Lung (tissue), 12 donors: ENCODE data around the gene C1orf50. TPM values are rescaled to one million over a fixed set of nuclear protein-coding genes. Genes with fewer than 3 reads are reported as not detected.

ENCODE experiments used
- ATAC-seq: fragments of 200-7000 bp; cut with Tn5 transposase; one replicate; pipeline ENCODE4 v1.9.1; 2020; ENCODE audit warnings: moderate number of reproducible peaks; ENCODE audit not compliant: insufficient read depth, low FRiP score
- DNase-seq, 3 donors: peaks; one replicate each; pipeline ENCODE4 v3.0.0-alpha.2; 2013 to 2017
- H3K27ac ChIP-seq, 2 donors: one replicate each; pipeline ENCODE4 v1.5.1; 2013; ENCODE audit warnings: mild to moderate bottlenecking in 2 of 2, moderate library complexity in 2 of 2, control low read depth in 1 of 2, inconsistent platforms in 1 of 2, low read depth in 1 of 2, low read length in 1 of 2
- H3K27me3 ChIP-seq, 3 donors: one replicate each; pipeline ENCODE4 v1.5.1; 2013; ENCODE audit warnings: low read length in 2 of 3; ENCODE audit not compliant: control insufficient read depth in 3 of 3, insufficient read depth in 3 of 3
- H3K36me3 ChIP-seq, 4 donors: one replicate each; pipeline ENCODE4 v1.5.1; 2013; ENCODE audit warnings: low read length in 4 of 4, mild to moderate bottlenecking in 1 of 4, moderate library complexity in 1 of 4; ENCODE audit not compliant: control insufficient read depth in 4 of 4, insufficient read depth in 4 of 4
- H3K4me1 ChIP-seq, 5 donors: one replicate each; pipeline ENCODE4 v1.5.1; 2013; ENCODE audit warnings: low read length in 5 of 5, mild to moderate bottlenecking in 2 of 5, moderate library complexity in 1 of 5; ENCODE audit not compliant: control insufficient read depth in 5 of 5, insufficient read depth in 5 of 5
- H3K4me3 ChIP-seq: one replicate; pipeline ENCODE4 v1.5.1; 2013; ENCODE audit warnings: mild to moderate bottlenecking, control low read depth, moderate library complexity
- H3K9ac ChIP-seq, 2 donors: one replicate each; pipeline ENCODE4 v1.5.1; 2013; ENCODE audit warnings: low read length in 2 of 2, control low read depth in 1 of 2; ENCODE audit not compliant: insufficient read depth in 1 of 2
- H3K9me3 ChIP-seq, 4 donors: one replicate each; pipeline ENCODE4 v1.5.1; 2013; ENCODE audit warnings: low read length in 3 of 4, mild to moderate bottlenecking in 1 of 4, moderate library complexity in 1 of 4; ENCODE audit not compliant: control insufficient read depth in 4 of 4, insufficient read depth in 3 of 4
- CTCF ChIP-seq: IDR thresholded peaks from 2 replicates; pipeline ENCODE4 v1.5.1; 2012; ENCODE audit warnings: mild to moderate bottlenecking; ENCODE audit errors: control extremely low read depth, extremely low read depth
- WGBS, 2 donors: extraction: QIAGEN DNeasy Blood & Tissue Kit; methylation state at CpG; one replicate each; pipeline ENCODE4 v1.1.7; 2013; 5-methylcytosine and 5-hydroxymethylcytosine counted together
- polyA plus RNA-seq, 2 donors: library from polyadenylated mRNA; stranded (reverse); fragments of 200-250 nt; gene quantifications; one replicate each; pipeline ENCODE4 v1.2.1, GENCODE V29; 2013
- total RNA-seq, 2 donors: library from RNA; depleted of rRNA in 1 of 2; stranded (reverse); fragments of >200 nt in 1 of 2; gene quantifications; one replicate each; pipeline ENCODE4 v1.2.1, GENCODE V29; 2014 to 2021
- donor health status: control.
- donor health status: control.
- donor health status: Bipolar disorder and iron deficiency.
- donor health status: healthy.
- donor health status: DM: yes; HTN: yes; CAD: no.

C1orf50 gene
- total and polyA plus RNA-seq, 4 donors: 2.6 to 4.6 (median 3.6) TPM

GRCh38 chr1:42736152-42736551, 30.9 kb upstream of the C1orf50 start:
- Histone ChIP-seq H3K27ac (no peak overlapping the region), H3K36me3 (no peaks in the 10 kb centered on the region), H3K4me3 (no peak overlapping the region), H3K4me1 (peaks cover 0 to 20% (median 0%) of the 10 kb centered on the region in 5 donors), H3K27me3 (no peaks in the 10 kb centered on the region), H3K9ac (no peak overlapping the region), H3K9me3 (no peaks in the 10 kb centered on the region)
- 55 to 63% methylated on average over 4 of the region's 4 CpGs for WGBS, 2 donors
- no peak for TF ChIP-seq CTCF
- no peak for DNase-seq
- ATAC-seq: no peak

GRCh38 chr1:42736571-42737200, 30.4 kb upstream of the C1orf50 start:
- H3K27me3 ChIP-seq: no peaks in the 10 kb centered on the region
- no peak for DNase-seq
- no peak overlapping the region for H3K9ac ChIP-seq
- H3K36me3 ChIP-seq: no peaks in the 10 kb centered on the region
- WGBS, 2 donors: 82 to 92% methylated on average over 7 to 8 of the region's 8 CpGs
- no peak for ATAC-seq
- no peak for TF ChIP-seq CTCF
- H3K4me3 ChIP-seq: no peak overlapping the region
- peaks cover 0 to 25% (median 0%) of the 10 kb centered on the region in 5 donors for H3K4me1 ChIP-seq
- H3K27ac ChIP-seq: no peak overlapping the region
- H3K9me3 ChIP-seq: no peaks in the 10 kb centered on the region

GRCh38 chr1:42737257-42737656, 29.8 kb upstream of the C1orf50 start:
- Histone ChIP-seq H3K4me1 (peaks cover 0 to 28% (median 0%) of the 10 kb centered on the region in 5 donors), H3K9ac (no peak overlapping the region), H3K27me3 (no peaks in the 10 kb centered on the region), H3K36me3 (no peaks in the 10 kb centered on the region), H3K9me3 (no peaks in the 10 kb centered on the region), H3K27ac (no peak overlapping the region), H3K4me3 (no peak overlapping the region)
- ATAC-seq: no peak
- TF ChIP-seq CTCF: no peak
- no peak for DNase-seq
- 20 to 27% methylated on average over 5 of the region's 5 CpGs for WGBS, 2 donors
